T-helper 2 cell treated with Interferon-gamma antibody and Interleukin-4, amounts not matched to agents 5 μg/mL and 100 μg/mL, for 36 hours (primary cell): ENCODE results near the gene ALG3.

Source experiments
- DNase-seq: peaks from one replicate; pipeline ENCODE4 v3.0.0; 2021; ENCODE audit warnings: low spot score
- H3K27ac Mint-ChIP-seq: one replicate; pipeline ENCODE4 v1.8.0; 2021; ENCODE audit warnings: mild to moderate bottlenecking, mixed read lengths
- H3K27me3 Mint-ChIP-seq: one replicate; pipeline ENCODE4 v1.8.0; 2021; ENCODE audit warnings: low read depth, mixed read lengths
- H3K36me3 Mint-ChIP-seq: one replicate; pipeline ENCODE4 v1.8.0; 2021; ENCODE audit warnings: low read depth, mixed read lengths
- H3K4me1 Mint-ChIP-seq: one replicate; pipeline ENCODE4 v1.8.0; 2021; ENCODE audit warnings: low read depth, mixed read lengths
- H3K4me3 Mint-ChIP-seq: one replicate; pipeline ENCODE4 v1.8.0; 2022; ENCODE audit warnings: mild to moderate bottlenecking, moderate library complexity, mixed read lengths
- H3K9me3 Mint-ChIP-seq: one replicate; pipeline ENCODE4 v1.8.0; 2021; ENCODE audit warnings: mixed read lengths

The ALG3 gene

GRCh38 chr3:184249412-184250166 lies 827 bp upstream of the ALG3 start, which contains the start of gene EEF1AKMT4:
Gene EEF1AKMT4 (plus strand): TSS chr3:184249672. CDS start chr3:184249695, 23 bp downstream.
- DNase-seq = peak; percentile 97
- Mint-ChIP-seq H3K9me3 (no peaks in the 10 kb centered on the region), H3K36me3 (peaks cover 9% of the 10 kb centered on the region), H3K27ac (peak within 1 kb of the TSS; percentile 97), H3K27me3 (no peaks in the 10 kb centered on the region), H3K4me3 (peak within 1 kb of the TSS; percentile 96), H3K4me1 (peaks cover 12% of the 10 kb centered on the region)

- H3K36me3 Mint-ChIP-seq = peaks cover 22% of the 10 kb centered on the region
- H3K27me3 Mint-ChIP-seq = no peaks in the 10 kb centered on the region
- no peaks in the 10 kb centered on the region for H3K4me1 Mint-ChIP-seq
- no peak for DNase-seq
- H3K4me3 Mint-ChIP-seq = no peak overlapping the region
- H3K27ac Mint-ChIP-seq = no peak overlapping the region
- H3K9me3 Mint-ChIP-seq = no peaks in the 10 kb centered on the region
Observed at GRCh38 chr3:184242297-184242685, 6.5 kb downstream of the ALG3 start.

GRCh38 chr3:184241447-184242296 lies 7.1 kb downstream of the ALG3 start:
- peaks cover 22% of the 10 kb centered on the region for H3K36me3 Mint-ChIP-seq
- H3K27ac Mint-ChIP-seq = no peak overlapping the region
- no peaks in the 10 kb centered on the region for H3K27me3 Mint-ChIP-seq
- no peaks in the 10 kb centered on the region for H3K4me1 Mint-ChIP-seq
- DNase-seq = no peak
- H3K4me3 Mint-ChIP-seq = no peak overlapping the region
- H3K9me3 Mint-ChIP-seq = no peaks in the 10 kb centered on the region

GRCh38 chr3:184241141-184241446 lies 7.7 kb downstream of the ALG3 start:
- Mint-ChIP-seq H3K9me3 (no peaks in the 10 kb centered on the region), H3K36me3 (peaks cover 22% of the 10 kb centered on the region), H3K27ac (no peak overlapping the region), H3K4me1 (no peaks in the 10 kb centered on the region), H3K27me3 (no peaks in the 10 kb centered on the region), H3K4me3 (no peak overlapping the region)
- no peak for DNase-seq

- H3K27ac Mint-ChIP-seq = no peak overlapping the region
- DNase-seq = no peak
- no peaks in the 10 kb centered on the region for H3K4me1 Mint-ChIP-seq
- H3K4me3 Mint-ChIP-seq = no peak overlapping the region
- no peaks in the 10 kb centered on the region for H3K9me3 Mint-ChIP-seq
- H3K36me3 Mint-ChIP-seq = peaks cover 18% of the 10 kb centered on the region
- no peaks in the 10 kb centered on the region for H3K27me3 Mint-ChIP-seq
Observed at GRCh38 chr3:184240384-184241140, 8.2 kb downstream of the ALG3 start.

- H3K27ac Mint-ChIP-seq = no peak overlapping the region
- peaks cover 2% of the 10 kb centered on the region for H3K27me3 Mint-ChIP-seq
- H3K36me3 Mint-ChIP-seq = peaks cover 14% of the 10 kb centered on the region
- DNase-seq = no peak
- no peak overlapping the region for H3K4me3 Mint-ChIP-seq
- H3K4me1 Mint-ChIP-seq = no peaks in the 10 kb centered on the region
- no peaks in the 10 kb centered on the region for H3K9me3 Mint-ChIP-seq
Observed at GRCh38 chr3:184239708-184240107, 9.1 kb downstream of the ALG3 start.

- Mint-ChIP-seq H3K4me3 (no peak overlapping the region), H3K27me3 (peaks cover 2% of the 10 kb centered on the region), H3K9me3 (no peaks in the 10 kb centered on the region), H3K4me1 (no peaks in the 10 kb centered on the region), H3K36me3 (peaks cover 11% of the 10 kb centered on the region), H3K27ac (no peak overlapping the region)
- no peak for DNase-seq
Observed at GRCh38 chr3:184239221-184239620, 9.5 kb downstream of the ALG3 start.

GRCh38 chr3:184238246-184238818 lies 10.4 kb downstream of the ALG3 start:
- Mint-ChIP-seq H3K4me3 (no peak overlapping the region), H3K4me1 (no peaks in the 10 kb centered on the region), H3K27me3 (peaks cover 2% of the 10 kb centered on the region), H3K9me3 (no peaks in the 10 kb centered on the region), H3K27ac (no peak overlapping the region), H3K36me3 (peaks cover 11% of the 10 kb centered on the region)
- no peak for DNase-seq

GRCh38 chr3:184237807-184238206 lies 11.0 kb downstream of the ALG3 start:
- peaks cover 6% of the 10 kb centered on the region for H3K36me3 Mint-ChIP-seq
- H3K27ac Mint-ChIP-seq = no peak overlapping the region
- H3K9me3 Mint-ChIP-seq = no peaks in the 10 kb centered on the region
- no peaks in the 10 kb centered on the region for H3K4me1 Mint-ChIP-seq
- no peak overlapping the region for H3K4me3 Mint-ChIP-seq
- peaks cover 2% of the 10 kb centered on the region for H3K27me3 Mint-ChIP-seq
- DNase-seq = no peak

- no peak for DNase-seq
- H3K4me1 Mint-ChIP-seq = no peaks in the 10 kb centered on the region
- no peaks in the 10 kb centered on the region for H3K9me3 Mint-ChIP-seq
- no peak overlapping the region for H3K27ac Mint-ChIP-seq
- H3K27me3 Mint-ChIP-seq = peaks cover 6% of the 10 kb centered on the region
- peaks cover 1% of the 10 kb centered on the region for H3K36me3 Mint-ChIP-seq
- H3K4me3 Mint-ChIP-seq = no peak overlapping the region
Observed at GRCh38 chr3:184237211-184237610, 11.6 kb downstream of the ALG3 start.

- Mint-ChIP-seq H3K27me3 (peaks cover 12% of the 10 kb centered on the region), H3K27ac (no peak overlapping the region), H3K4me3 (no peak overlapping the region), H3K9me3 (no peaks in the 10 kb centered on the region), H3K36me3 (no peaks in the 10 kb centered on the region), H3K4me1 (no peaks in the 10 kb centered on the region)
- no peak for DNase-seq
Observed at GRCh38 chr3:184236636-184237035, 12.1 kb downstream of the ALG3 start.

GRCh38 chr3:184236033-184236410 lies 12.7 kb downstream of the ALG3 start:
- Mint-ChIP-seq H3K4me3 (no peak overlapping the region), H3K27me3 (peaks cover 18% of the 10 kb centered on the region), H3K9me3 (no peaks in the 10 kb centered on the region), H3K4me1 (no peaks in the 10 kb centered on the region), H3K36me3 (no peaks in the 10 kb centered on the region), H3K27ac (no peak overlapping the region)
- DNase-seq = no peak

GRCh38 chr3:184235381-184236032 lies 13.3 kb downstream of the ALG3 start:
- Mint-ChIP-seq H3K4me1 (peaks cover 1% of the 10 kb centered on the region), H3K36me3 (no peaks in the 10 kb centered on the region), H3K27ac (no peak overlapping the region), H3K4me3 (no peak overlapping the region), H3K27me3 (peaks cover 20% of the 10 kb centered on the region), H3K9me3 (no peaks in the 10 kb centered on the region)
- no peak for DNase-seq
